ENCODE results near the gene CAPZB. TPM values are rescaled to one million over a fixed set of nuclear protein-coding genes. Genes with fewer than 3 reads are reported as not detected.

The CAPZB gene
- total RNA-seq, 1 donor from 2014 or later: 262 TPM

GRCh38 chr1:19467199-19468187 is 17.8 kb downstream of the CAPZB start:
- no peak for ATAC-seq

GRCh38 chr1:19466112-19466561 is 19.2 kb downstream of the CAPZB start:
- ATAC-seq: no peak

GRCh38 chr1:19465650-19466049 is 19.7 kb downstream of the CAPZB start:
- ATAC-seq: no peak

- ATAC-seq: no peak
Observed at GRCh38 chr1:19465123-19465522, 20.2 kb downstream of the CAPZB start.

GRCh38 chr1:19464696-19465095 is 20.6 kb downstream of the CAPZB start:
- ATAC-seq: no peak

- peak; percentile 3 for ATAC-seq
Observed at GRCh38 chr1:19463504-19463803, 21.9 kb downstream of the CAPZB start.

- peak; percentile 34 for ATAC-seq
Observed at GRCh38 chr1:19462781-19463503, 22.4 kb downstream of the CAPZB start.

- ATAC-seq: no peak
Observed at GRCh38 chr1:19461220-19461554, 24.2 kb downstream of the CAPZB start.

- no peak for ATAC-seq
Observed at GRCh38 chr1:19460535-19461219, 24.7 kb downstream of the CAPZB start.

GRCh38 chr1:19458815-19459417 is 26.4 kb downstream of the CAPZB start:
- ATAC-seq: no peak

- no peak for ATAC-seq
Observed at GRCh38 chr1:19457607-19458006, 27.7 kb downstream of the CAPZB start.

GRCh38 chr1:19456968-19457441 is 28.3 kb downstream of the CAPZB start:
- no peak for ATAC-seq

GRCh38 chr1:19455353-19455752 is 30.0 kb downstream of the CAPZB start:
- ATAC-seq: no peak

GRCh38 chr1:19454265-19455146 is 30.8 kb downstream of the CAPZB start:
- no peak for ATAC-seq

GRCh38 chr1:19453741-19454201 is 31.6 kb downstream of the CAPZB start:
- no peak for ATAC-seq

- peak; percentile 37 for ATAC-seq
Observed at GRCh38 chr1:19452221-19452663, 33.1 kb downstream of the CAPZB start.

- ATAC-seq: peak; percentile 82
Observed at GRCh38 chr1:19450811-19451515, 34.4 kb downstream of the CAPZB start.

- no peak for ATAC-seq
Observed at GRCh38 chr1:19449454-19450228, 35.7 kb downstream of the CAPZB start.

GRCh38 chr1:19448491-19449439 is 36.6 kb downstream of the CAPZB start:
- peak; percentile 10 for ATAC-seq
